SK-N-DZ (cell line): Measurements from ENCODE around the gene TUFT1.
"Not testable (repeated sequence)": the region's sequence is repeated elsewhere in the genome, so short reads cannot be mapped to it uniquely, and the experiment has no call there.

Experiments used
- DNase-seq: peaks from one replicate; pipeline ENCODE4 v3.0.0-alpha.2; 2015; ENCODE audit warnings: low spot score
- small RNA-seq, 2 experiments: library from RNA; depleted of rRNA; stranded (forward); fragments of <200 nt; gene quantifications; one replicate each; pipeline ENCODE3, GENCODE V24; 2014

Gene TUFT1

GRCh38 chr1:151618003-151618402, 77.9 kb downstream of the TUFT1 start:
- DNase-seq, result no peak

- DNase-seq, result peak; percentile 57
Measured at GRCh38 chr1:151618470-151618869, 78.4 kb downstream of the TUFT1 start.

GRCh38 chr1:151618996-151619395, 78.9 kb downstream of the TUFT1 start:
- DNase-seq, result not testable (repeated sequence)

- no peak for DNase-seq
Measured at GRCh38 chr1:151619489-151620093, 79.5 kb downstream of the TUFT1 start.

GRCh38 chr1:151620286-151620685, 80.2 kb downstream of the TUFT1 start:
- no peak for DNase-seq

- no peak for DNase-seq
Measured at GRCh38 chr1:151621351-151621750, 81.2 kb downstream of the TUFT1 start.

- DNase-seq, result no peak
Measured at GRCh38 chr1:151624783-151625182, 84.7 kb downstream of the TUFT1 start.

- DNase-seq, result no peak
Measured at GRCh38 chr1:151626740-151627334, 86.7 kb downstream of the TUFT1 start.

GRCh38 chr1:151629278-151629677, 89.2 kb downstream of the TUFT1 start:
- DNase-seq, result no peak

Small RNA genes lying within 50 kb of the gene (small RNA-seq; reads per million reads assigned to genes)
- gene MIR554, result 0 reads per million in 2 experiments
- gene RF00405, result 0 reads per million in 2 experiments
- gene RNU6-1062P, result 0 to 0.03 reads per million in 2 experiments
